RCC 7860 (cell line): Measurements from ENCODE around the gene KIR3DL1.
"Not testable (repeated sequence)": the region's sequence is repeated elsewhere in the genome, so short reads cannot be mapped to it uniquely, and the experiment has no call there.

ENCODE experiments used
- DNase-seq: peaks from one replicate; pipeline ENCODE4 v3.0.0-alpha.2; 2015; ENCODE audit warnings: low spot score
- FAIRE-seq: peaks from 2 replicates; lab custom pipeline; 2012; peaks lifted over from hg19 to GRCh38; lab: Jason Lieb, UNC

Gene KIR3DL1

DNA sequence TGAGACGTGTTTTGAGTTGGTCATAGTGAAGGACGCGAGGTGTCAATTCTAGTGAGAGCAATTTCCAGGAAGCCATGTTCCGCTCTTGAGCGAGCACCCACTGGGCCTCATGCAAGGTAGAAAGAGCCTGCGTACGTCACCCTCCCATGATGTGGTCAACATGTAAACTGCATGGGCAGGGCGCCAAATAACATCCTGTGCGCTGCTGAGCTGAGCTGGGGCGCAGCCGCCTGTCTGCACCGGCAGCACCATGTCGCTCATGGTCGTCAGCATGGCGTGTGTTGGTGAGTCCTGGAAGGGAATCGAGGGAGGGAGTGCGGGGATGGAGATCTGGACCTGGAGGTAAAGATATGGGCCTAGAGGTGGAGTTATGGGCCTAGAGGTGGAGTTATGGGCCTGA, at the start of gene KIR3DL1:
Gene KIR3DL1, plus strand, starts transcription at position 218 of the 400 bp plus-strand sequence.
- not testable (repeated sequence) for FAIRE-seq, DNase-seq

DNA sequence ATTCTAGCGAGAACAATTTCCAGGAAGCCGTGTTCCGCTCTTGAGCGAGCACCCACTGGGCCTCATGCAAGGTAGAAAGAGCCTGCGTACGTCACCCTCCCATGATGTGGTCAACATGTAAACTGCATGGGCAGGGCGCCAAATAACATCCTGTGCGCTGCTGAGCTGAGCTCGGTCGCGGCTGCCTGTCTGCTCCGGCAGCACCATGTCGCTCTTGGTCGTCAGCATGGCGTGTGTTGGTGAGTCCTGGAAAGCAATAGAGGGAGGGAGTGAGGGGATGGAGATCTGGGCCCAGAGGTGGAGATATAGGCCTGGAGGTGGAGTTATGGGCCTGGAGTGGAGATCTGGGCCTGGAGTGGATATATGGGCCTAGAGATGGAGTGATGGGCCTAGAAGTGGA, 46.6 kb upstream of the KIR3DL1 start, which contains the start of gene KIR2DL1:
Gene KIR2DL1, plus strand, starts transcription at position 148 of the 400 bp plus-strand sequence. Its CDS starts 58 bp downstream, at position 206.
- FAIRE-seq, DNase-seq: not testable (repeated sequence)

DNA sequence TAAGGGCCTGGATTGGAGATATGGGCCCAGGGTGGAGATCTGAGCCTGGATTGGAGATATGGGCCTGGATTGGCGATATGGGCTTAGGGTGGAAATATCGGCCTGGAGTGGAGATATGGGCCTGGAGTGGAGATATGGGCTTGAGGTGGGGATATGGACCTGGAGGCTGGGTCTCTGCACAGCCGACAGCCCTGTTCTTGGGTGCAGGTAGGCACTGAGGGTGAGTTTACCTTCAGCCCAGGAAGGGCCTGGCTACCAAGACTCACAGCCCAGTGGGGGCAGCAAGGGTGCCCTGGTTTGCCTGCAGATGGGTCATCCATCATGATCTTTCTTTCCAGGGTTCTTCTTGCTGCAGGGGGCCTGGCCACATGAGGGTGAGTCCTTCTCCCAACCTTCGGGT, 45.8 kb upstream of the KIR3DL1 start:
- DNase-seq, FAIRE-seq: not testable (repeated sequence)

DNA sequence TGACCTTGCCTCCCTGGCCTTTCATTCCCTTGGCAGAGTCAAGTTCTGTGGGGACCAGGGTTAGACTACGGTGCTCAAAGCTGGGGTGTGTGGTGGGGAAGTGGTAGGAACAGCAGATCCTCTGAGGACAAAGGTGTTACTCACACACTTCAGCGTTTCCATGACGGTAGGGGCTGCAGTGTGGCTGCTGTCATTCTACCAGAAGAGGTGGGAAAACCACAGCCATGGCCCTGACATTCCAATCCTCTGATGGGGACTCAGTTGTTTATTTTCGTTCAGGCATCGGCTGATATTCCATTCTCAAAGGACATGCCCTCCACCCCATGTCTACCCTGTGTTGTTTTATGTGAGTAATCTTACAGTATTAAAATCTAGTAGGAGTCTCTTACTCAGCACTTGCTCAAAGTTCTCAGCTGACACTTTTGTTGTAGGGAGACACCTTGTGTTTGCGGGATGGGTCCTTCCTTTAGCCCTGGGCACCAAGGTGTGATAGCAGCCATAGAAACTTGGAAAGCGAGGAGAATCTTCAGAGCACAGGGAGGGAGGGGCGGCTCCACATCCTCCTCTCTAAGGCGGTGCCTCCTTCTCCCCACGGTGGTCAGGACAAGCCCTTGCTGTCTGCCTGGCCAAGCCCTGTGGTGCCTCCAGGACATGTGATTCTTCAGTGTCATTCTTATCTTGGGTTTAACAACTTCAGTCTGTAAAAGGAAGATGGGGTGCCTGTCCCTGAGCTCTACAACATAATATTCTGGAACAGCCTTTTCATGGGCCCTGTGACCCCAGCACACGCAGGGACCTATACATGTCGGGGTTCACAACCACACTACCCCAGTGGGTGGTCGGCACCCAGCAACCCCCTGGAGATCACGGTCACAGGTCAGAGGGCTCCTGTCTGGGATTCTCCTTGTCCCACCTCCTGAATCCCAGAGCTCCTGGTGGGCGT, 45.0 kb upstream of the KIR3DL1 start:
- not testable (repeated sequence) for FAIRE-seq
- peak; percentile 71 for DNase-seq

DNA sequence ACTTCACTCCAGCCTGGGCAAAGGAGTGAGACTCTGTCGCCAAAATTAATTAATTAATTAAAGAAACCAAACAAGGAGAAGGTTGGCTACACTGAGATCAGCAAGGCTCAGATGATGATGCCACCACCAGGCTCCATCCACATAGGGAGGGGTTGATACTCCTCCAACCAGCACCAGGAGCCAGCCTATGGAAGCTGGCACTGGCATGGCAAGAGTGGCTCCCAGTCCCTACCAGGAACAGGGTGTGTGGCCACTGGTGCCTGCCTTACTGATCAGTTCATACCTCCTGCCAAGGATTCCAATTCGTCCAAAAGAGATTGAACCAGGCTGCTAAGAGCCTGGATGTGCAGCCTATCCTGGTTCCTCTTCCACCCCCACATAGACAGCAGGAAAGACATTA, 43.6 kb upstream of the KIR3DL1 start:
- not testable (repeated sequence) for FAIRE-seq, DNase-seq

DNA sequence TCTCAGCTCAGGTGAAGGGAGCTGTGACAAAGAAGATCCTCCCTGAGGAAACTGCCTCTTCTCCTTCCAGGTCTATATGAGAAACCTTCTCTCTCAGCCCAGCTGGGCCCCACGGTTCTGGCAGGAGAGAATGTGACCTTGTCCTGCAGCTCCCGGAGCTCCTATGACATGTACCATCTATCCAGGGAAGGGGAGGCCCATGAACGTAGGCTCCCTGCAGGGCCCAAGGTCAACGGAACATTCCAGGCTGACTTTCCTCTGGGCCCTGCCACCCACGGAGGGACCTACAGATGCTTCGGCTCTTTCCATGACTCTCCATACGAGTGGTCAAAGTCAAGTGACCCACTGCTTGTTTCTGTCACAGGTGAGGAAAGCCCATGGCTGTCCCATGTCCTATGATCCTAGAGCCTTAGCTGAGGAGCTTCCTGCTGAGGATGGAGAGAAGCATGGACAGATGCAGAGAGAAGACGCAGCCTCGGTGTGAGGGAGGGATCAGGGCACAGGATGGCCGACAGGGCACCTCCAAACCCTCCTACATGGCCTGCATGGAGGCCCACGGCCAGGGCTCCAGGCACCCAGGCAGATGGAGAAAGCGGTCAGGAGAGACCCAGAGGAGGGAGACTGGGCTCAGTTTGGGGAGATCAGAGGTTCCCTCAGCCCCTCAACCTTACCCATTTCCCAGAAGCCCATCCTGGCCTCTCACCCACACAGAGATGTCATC, 41.0 kb upstream of the KIR3DL1 start:
- DNase-seq, FAIRE-seq: not testable (repeated sequence)

DNA sequence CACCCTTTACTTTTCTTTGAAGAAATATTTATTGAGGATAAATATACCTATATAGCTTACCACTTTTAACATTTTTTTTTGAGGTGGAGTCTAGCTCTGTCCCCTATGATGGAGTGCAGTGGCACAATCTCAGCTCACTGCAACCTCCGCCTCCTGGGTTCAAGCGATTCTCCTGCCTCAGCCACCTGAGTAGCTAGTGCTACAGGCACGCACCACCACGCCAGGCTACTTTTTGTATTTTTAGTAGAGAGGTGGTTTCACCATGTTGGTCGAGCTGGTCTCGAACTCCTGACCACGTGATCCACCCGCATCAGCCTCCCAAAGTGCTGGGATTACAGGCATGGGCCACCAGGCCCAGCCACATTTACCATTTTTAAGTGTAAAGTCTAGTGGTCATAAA, 40.4 kb upstream of the KIR3DL1 start:
- FAIRE-seq, DNase-seq: not testable (repeated sequence)

DNA sequence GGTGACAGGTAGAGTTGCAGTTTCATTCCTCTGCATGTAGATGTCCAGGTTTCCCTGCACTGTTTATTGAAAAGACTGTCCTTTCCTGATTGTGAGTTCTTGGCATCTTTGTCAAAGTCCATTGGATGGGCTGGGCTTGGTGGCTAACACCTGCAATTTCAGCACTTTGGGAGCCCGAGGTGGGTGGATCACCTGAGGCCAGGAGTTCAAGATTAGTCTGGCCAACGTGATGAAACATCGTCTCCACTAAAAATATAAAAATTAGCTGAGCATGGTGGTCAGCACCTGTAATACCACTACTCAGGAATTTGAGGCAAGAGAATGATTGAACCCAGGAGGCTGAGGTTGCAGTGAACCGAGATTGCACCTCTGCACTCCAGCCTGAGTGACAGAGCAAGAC, 38.4 kb upstream of the KIR3DL1 start:
- DNase-seq, FAIRE-seq: not testable (repeated sequence)

DNA sequence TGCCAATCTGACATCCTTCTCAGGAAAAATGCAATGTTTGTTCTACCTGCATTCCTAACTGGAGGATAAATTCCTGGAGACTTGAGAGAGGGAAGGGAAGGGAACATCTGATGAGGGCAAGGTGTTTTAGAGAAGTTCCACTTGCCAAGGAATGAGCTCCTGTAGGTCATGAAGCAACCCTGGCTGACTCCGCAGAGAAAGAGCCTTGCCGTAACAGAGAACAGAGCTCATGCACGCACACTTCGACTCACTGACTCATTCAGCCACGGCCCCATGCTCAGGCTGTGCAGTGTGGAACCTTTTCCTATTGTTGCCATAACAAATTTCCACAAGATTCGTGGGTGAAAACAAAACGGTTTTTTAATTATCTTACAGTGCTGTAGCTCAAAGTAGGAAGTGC, 37.4 kb upstream of the KIR3DL1 start:
- FAIRE-seq, DNase-seq: not testable (repeated sequence)

DNA sequence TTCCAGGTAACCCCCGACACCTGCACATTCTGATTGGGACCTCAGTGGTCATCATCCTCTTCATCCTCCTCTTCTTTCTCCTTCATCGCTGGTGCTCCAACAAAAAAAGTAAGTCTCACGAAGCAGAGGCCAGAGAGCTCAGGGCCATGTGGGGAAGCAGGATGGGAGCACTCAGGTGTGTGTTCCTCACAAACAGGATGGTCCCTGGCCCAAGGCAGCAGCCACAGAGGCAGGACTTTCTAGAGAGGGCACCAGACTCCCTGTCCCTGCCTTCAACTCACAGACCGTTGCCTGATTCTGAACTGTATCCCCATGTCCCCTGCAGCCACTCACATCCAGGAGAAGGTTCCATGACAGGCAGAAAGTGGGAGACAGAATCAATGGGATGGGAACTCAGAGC, 33.4 kb upstream of the KIR3DL1 start:
- FAIRE-seq, result not testable (repeated sequence)

DNA sequence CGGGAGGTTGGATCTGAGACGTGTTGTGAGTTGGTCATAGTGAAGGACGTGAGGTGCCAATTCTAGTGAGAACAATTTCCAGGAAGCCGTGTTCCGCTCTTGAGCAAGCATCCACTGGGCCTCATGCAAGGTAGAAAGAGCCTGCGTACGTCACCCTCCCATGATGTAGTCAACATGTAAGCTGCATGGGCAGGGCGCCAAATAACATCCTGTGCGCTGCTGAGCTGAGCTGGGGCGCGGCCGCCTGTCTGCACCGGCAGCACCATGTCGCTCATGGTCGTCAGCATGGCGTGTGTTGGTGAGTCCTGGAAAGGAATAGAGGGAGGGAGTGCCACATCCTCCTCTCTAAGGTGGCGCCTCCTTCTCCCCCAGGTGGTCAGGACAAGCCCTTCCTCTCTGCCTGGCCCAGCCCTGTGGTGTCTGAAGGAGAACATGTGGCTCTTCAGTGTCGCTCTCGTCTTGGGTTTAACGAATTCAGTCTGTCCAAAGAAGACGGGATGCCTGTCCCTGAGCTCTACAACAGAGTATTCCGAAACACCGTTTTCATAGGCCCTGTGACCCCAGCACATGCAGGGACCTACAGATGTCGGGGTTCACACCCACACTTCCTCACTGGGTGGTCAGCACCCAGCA, 30.1 kb upstream of the KIR3DL1 start:
- FAIRE-seq, DNase-seq: not testable (repeated sequence)

More for the DNA sequence above, 33.4 kb upstream of the KIR3DL1 start:
- not testable (repeated sequence) for DNase-seq

DNA sequence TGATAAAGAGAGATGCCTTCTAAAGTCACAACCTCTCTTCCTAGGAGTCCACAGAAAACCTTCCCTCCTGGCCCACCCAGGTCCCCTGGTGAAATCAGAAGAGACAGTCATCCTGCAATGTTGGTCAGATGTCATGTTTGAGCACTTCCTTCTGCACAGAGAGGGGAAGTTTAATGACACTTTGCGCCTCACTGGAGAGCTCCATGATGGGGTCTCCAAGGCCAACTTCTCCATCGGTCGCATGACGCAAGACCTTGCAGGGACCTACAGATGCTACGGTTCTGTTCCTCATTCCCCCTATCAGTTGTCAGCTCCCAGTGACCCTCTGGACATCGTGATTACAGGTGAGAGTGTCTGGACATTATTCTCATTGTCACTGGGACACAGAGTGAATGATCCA, 28.1 kb upstream of the KIR3DL1 start:
- FAIRE-seq, DNase-seq: not testable (repeated sequence)

DNA sequence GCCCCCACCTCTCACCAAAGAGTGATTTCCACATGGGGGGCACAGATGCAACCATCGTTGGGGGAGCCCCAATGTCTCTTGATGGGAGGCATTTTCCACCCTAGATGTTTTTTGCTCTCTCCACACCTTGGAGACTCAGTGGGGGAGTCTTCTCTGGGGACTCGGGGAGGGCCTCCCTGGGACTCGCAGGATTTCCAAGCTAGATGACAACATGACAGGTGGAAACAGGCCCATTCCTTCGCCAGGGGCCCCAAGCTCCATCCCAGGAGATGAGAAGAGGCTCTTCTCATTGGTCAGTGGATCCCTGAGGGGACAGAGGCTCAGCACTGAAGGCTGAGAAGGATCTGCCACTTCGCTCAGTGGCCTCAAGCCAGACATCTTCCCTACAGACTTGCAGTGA, 25.6 kb upstream of the KIR3DL1 start:
- DNase-seq (no peak), FAIRE-seq (no peak)

DNA sequence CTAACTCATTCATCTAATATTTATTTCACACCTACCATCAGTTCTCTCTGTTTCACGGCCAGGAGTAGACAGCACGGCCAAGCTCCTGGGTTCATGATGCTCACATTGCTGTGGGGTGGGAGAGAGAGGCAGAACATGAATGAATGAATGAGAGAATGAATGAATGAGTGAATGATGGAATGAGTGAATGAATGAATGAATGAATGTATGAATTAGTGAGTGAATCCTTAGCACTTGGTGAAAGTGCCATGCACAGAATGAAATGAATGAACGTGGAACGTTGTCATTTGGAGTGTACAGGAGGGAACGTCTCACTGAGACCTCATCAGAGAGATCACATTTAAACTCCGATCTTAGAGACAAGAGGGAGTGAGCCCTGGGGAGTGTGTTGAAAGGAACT, 24.8 kb upstream of the KIR3DL1 start:
- no peak for FAIRE-seq
- DNase-seq, result no peak

DNA sequence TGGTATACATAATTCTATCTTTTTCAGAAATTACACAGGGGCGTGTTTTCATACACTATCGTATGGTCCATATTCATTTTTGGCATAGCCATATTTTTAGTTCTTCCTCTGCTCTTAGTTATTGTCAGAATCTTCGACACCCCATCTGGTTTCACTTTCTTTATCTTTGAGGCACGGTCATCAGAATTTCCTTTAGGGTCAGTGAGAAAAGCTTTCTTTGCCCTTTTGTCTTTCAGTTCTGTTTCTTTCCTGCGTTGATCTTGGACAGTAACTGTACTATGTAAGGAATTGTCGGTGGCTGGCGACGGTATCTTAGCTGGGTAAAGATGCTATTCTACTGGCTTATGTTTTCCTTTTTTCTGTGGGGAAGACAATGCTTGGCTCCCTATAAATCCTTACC, 23.5 kb upstream of the KIR3DL1 start:
- no peak for DNase-seq

DNA sequence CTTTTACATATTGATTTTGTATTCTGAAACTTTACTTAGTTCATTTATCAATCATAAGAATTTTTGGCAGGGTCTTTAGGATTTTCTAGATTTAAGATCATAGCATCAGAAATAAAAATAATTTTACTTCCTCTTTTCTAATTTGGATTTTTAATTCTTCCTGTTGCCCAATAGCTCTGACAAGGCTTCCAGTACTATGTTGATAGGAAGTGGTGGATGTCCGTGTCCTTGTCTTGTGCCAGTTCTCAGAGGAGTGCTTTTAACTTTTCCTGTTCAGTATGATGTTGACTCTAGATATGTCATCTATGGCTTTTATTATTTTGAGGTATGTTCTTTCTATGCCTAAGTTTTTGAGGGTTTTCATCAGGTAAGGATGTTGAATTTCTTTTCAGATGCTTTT, 20.5 kb upstream of the KIR3DL1 start:
- DNase-seq (no peak), FAIRE-seq (no peak)

More for the DNA sequence above, 23.5 kb upstream of the KIR3DL1 start:
- FAIRE-seq, result no peak

DNA sequence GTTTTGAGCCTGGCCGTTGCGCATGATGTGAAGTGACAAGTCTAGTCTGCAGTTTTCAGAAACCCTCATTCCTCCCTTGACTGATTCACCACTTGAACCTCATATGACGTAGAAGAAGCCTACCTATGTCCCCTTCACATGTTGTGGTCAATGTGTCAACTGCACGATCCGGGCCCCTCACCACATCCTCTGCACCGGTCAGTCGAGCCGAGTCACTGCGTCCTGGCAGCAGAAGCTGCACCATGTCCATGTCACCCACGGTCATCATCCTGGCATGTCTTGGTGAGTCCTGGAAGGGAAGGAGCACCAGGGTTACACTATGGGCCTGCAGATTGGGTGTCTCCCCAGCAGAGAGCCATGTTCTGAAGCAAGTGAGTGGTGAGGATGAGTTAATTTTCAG, 12.9 kb upstream of the KIR3DL1 start, which contains the start of gene KIR2DL4:
Gene KIR2DL4, plus strand, starts transcription at position 201 of the 400 bp plus-strand sequence. Its CDS starts 42 bp downstream, at position 243.
- no peak for DNase-seq

DNA sequence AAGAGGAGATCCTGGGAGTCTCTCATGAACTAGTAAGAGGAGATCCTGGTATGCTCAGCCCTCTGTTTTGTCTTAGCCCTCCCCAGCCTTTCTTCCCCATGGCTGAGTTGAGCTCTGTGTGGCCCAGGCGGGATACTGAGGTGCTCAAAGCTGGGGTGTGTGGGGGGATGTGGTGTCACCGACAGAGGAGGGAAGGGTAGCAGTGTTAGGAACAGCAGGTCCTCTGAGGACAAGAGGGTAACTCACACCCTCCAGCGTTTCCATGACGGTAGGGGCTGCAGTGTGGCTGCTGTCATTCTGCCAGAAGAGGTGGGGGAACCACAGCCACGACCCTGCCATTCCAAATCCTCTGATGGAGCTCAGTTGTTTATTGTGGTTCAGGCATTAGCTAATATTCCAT, 12.2 kb upstream of the KIR3DL1 start:
- FAIRE-seq, result no peak

More for the DNA sequence above, 12.9 kb upstream of the KIR3DL1 start, which contains the start of gene KIR2DL4:
- FAIRE-seq, result no peak

DNA sequence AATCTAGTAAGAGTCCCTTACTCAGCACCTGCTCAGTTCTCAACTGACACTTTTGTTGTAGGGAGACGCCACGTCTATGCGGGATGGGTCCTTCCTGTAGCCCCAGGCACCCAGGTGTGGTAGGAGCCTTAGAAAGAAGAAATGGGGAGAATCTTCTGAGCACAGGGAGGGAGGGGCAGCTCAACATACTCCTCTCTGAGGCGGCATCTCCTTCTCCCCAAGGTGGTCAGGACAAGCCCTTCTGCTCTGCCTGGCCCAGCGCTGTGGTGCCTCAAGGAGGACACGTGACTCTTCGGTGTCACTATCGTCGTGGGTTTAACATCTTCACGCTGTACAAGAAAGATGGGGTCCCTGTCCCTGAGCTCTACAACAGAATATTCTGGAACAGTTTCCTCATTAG, 11.7 kb upstream of the KIR3DL1 start:
- DNase-seq, result no peak
- FAIRE-seq, result no peak

More for the DNA sequence above, 12.2 kb upstream of the KIR3DL1 start:
- no peak for DNase-seq

DNA sequence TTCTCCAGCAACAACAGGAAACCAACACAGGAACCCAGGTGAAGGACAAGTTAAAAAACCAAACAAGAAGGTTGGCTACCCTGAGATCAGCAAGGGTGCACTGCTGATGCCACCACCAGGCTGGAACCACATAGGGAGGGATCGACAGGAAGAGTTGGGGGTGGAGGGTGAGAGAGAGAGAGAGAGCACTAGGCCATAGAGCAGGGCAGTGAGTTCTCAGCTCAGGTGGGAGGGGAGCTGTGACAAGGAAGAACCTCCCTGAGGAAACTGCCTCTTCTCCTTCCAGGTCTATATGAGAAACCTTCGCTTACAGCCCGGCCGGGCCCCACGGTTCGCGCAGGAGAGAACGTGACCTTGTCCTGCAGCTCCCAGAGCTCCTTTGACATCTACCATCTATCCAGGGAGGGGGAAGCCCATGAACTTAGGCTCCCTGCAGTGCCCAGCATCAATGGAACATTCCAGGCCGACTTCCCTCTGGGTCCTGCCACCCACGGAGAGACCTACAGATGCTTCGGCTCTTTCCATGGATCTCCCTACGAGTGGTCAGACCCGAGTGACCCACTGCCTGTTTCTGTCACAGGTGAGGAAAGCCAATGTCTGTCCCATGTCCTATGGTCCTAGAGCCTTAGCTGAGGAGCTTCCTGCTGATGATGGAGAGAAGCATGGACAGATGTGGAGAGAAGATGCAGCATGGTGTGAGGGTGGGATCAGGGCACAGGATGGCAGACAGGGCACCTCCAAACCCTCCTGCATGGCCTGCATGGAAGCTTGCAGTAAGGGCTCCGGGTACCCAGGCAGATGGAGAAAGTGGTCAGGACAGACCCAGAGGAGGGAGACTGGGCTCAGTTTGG, 10.4 kb upstream of the KIR3DL1 start:
- no peak for DNase-seq
- FAIRE-seq, result no peak
